Hepatocyte (in vitro differentiated cells): ENCODE data around the gene GATA5. TPM values are rescaled to one million over a fixed set of nuclear protein-coding genes. Genes with fewer than 3 reads are reported as not detected.

ENCODE experiments used
- DNase-seq: peaks from one replicate; pipeline ENCODE4 v3.0.0-alpha.2; 2016; ENCODE audit warnings: low spot score
- H2AFZ ChIP-seq: fragments of 200-600 bp; sonication (generic); 2 replicates; pipeline ENCODE4 v1.6.0; 2016; ENCODE audit warnings: antibody characterized with exemption, mild to moderate bottlenecking
- H3K27ac ChIP-seq: fragments of 200-600 bp; sonication (generic); 2 replicates; pipeline ENCODE4 v1.5.1; 2016; ENCODE audit warnings: mild to moderate bottlenecking
- H3K27me3 ChIP-seq: fragments of 200-600 bp; sonication (generic); 2 replicates; pipeline ENCODE4 v1.6.1; 2016
- H3K36me3 ChIP-seq: fragments of 200-600 bp; sonication (generic); replicated peaks from 2 replicates; pipeline ENCODE4 v1.5.1; 2016; ENCODE audit warnings: low read depth; ENCODE audit not compliant: insufficient read depth
- H3K4me1 ChIP-seq: fragments of 200-600 bp; sonication (generic); 2 replicates; pipeline ENCODE4 v1.5.1; 2016; ENCODE audit warnings: mild to moderate bottlenecking, moderate library complexity; ENCODE audit not compliant: insufficient read depth
- H3K4me2 ChIP-seq: fragments of 200-600 bp; sonication (generic); 2 replicates; pipeline ENCODE4 v1.6.0; 2016
- H3K4me3 ChIP-seq: fragments of 200-600 bp; sonication (generic); 2 replicates; pipeline ENCODE4 v1.5.1; 2016; ENCODE audit warnings: mild to moderate bottlenecking
- H3K79me2 ChIP-seq: fragments of 200-600 bp; sonication (generic); 2 replicates; pipeline ENCODE4 v1.6.0; 2017; ENCODE audit warnings: mild to moderate bottlenecking
- H3K9me2 ChIP-seq: fragments of 200-600 bp; sonication (generic); replicated peaks from 2 replicates; pipeline ENCODE4 v1.6.0; 2017; ENCODE audit warnings: mild to moderate bottlenecking; ENCODE audit not compliant: insufficient read depth
- H3K9me3 ChIP-seq: fragments of 200-600 bp; sonication (generic); 2 replicates; pipeline ENCODE4 v1.5.1; 2016; ENCODE audit warnings: low read depth, mild to moderate bottlenecking
- H4K20me1 ChIP-seq: fragments of 200-600 bp; sonication (generic); 2 replicates; pipeline ENCODE4 v1.6.0; 2016; ENCODE audit warnings: mild to moderate bottlenecking; ENCODE audit not compliant: insufficient read depth, poor library complexity, severe bottlenecking
- CTCF ChIP-seq: fragments of 200-600 bp; sonication (generic); IDR thresholded peaks from 2 replicates; pipeline ENCODE4 v1.5.1; 2016; ENCODE audit warnings: antibody characterized with exemption, mild to moderate bottlenecking; ENCODE audit not compliant: poor library complexity
- EZH2 ChIP-seq: fragments of 200-600 bp; sonication (generic); IDR thresholded peaks from 2 replicates; pipeline ENCODE4 v1.6.1; 2016; ENCODE audit warnings: antibody characterized with exemption, mild to moderate bottlenecking, borderline replicate concordance
- EZH2phosphoT487 ChIP-seq: fragments of 200-600 bp; sonication (generic); IDR thresholded peaks from one replicate; pipeline ENCODE4 v1.6.1; 2018; ENCODE audit warnings: antibody characterized with exemption, mild to moderate bottlenecking, low read depth, moderate library complexity; ENCODE audit not compliant: unreplicated experiment, severe bottlenecking
- WGBS: methylation state at CpG from one replicate; pipeline ENCODE4 v1.1.6; 2016; ENCODE audit warnings: low lambda C conversion rate; ENCODE audit errors: missing lambda C conversion rate; 5-methylcytosine and 5-hydroxymethylcytosine counted together
- polyA plus RNA-seq: library from polyadenylated mRNA; unstranded; fragments of >200 nt; fragmentation: Nextera tagmentation; extraction: Ambion mirVana; gene quantifications from 2 replicates; pipeline ENCODE4 v1.2.1, GENCODE V29; 2016
- total RNA-seq: library from RNA; depleted of rRNA; stranded (reverse); fragments of >200 nt; gene quantifications from 2 replicates; pipeline ENCODE4 v1.2.3, GENCODE V29; 2014

The GATA5 gene
- total and polyA plus RNA-seq, 2 experiments from 2014 or later: 28.7 to 53.6 TPM

GRCh38 chr20:62515826-62516225, 40.0 kb upstream of the GATA5 start:
- 90% methylated on average over 12 of the region's 12 CpGs for WGBS
- no peaks in the 10 kb centered on the region for H3K27me3 ChIP-seq

GRCh38 chr20:62515280-62515679, 39.5 kb upstream of the GATA5 start:
- Histone ChIP-seq H3K4me2 (no peak overlapping the region), H3K27ac (no peak overlapping the region), H3K4me3 (no peak overlapping the region), H2AFZ (no peak overlapping the region), H3K4me1 (no peaks in the 10 kb centered on the region), H3K9me2 (no peaks in the 10 kb centered on the region), H4K20me1 (no peaks in the 10 kb centered on the region), H3K9me3 (no peaks in the 10 kb centered on the region), H3K36me3 (no peaks in the 10 kb centered on the region), H3K79me2 (no peaks in the 10 kb centered on the region), H3K27me3 (no peaks in the 10 kb centered on the region)
- no peak for DNase-seq
- TF ChIP-seq EZH2phosphoT487: no peak
- no peak for TF ChIP-seq CTCF
- no peak for TF ChIP-seq EZH2
- WGBS: 91% methylated on average over 14 of the region's 16 CpGs

More at GRCh38 chr20:62515826-62516225, 40.0 kb upstream of the GATA5 start:
- Histone ChIP-seq H3K4me2 (no peak overlapping the region), H3K79me2 (no peaks in the 10 kb centered on the region), H3K27ac (no peak overlapping the region), H2AFZ (no peak overlapping the region), H3K9me3 (no peaks in the 10 kb centered on the region), H3K4me3 (no peak overlapping the region), H4K20me1 (no peaks in the 10 kb centered on the region), H3K9me2 (no peaks in the 10 kb centered on the region), H3K4me1 (no peaks in the 10 kb centered on the region), H3K36me3 (no peaks in the 10 kb centered on the region)
- TF ChIP-seq EZH2: no peak
- DNase-seq: no peak

GRCh38 chr20:62513991-62514390, 38.2 kb upstream of the GATA5 start:
- DNase-seq: no peak
- no peak overlapping the region for H3K4me3 ChIP-seq
- H3K36me3 ChIP-seq: no peaks in the 10 kb centered on the region
- no peak overlapping the region for H3K27ac ChIP-seq
- H4K20me1 ChIP-seq: no peaks in the 10 kb centered on the region
- WGBS: 92% methylated on average over 12 of the region's 14 CpGs
- H3K27me3 ChIP-seq: no peaks in the 10 kb centered on the region
- H3K4me2 ChIP-seq: no peak overlapping the region
- no peaks in the 10 kb centered on the region for H3K9me3 ChIP-seq
- TF ChIP-seq CTCF (no peak), EZH2phosphoT487 (no peak), EZH2 (no peak)
- H2AFZ ChIP-seq: no peak overlapping the region
- no peaks in the 10 kb centered on the region for H3K9me2 ChIP-seq
- H3K4me1 ChIP-seq: no peaks in the 10 kb centered on the region
- no peaks in the 10 kb centered on the region for H3K79me2 ChIP-seq

GRCh38 chr20:62511915-62512610, 36.3 kb upstream of the GATA5 start:
- Histone ChIP-seq H3K36me3 (no peaks in the 10 kb centered on the region), H3K4me2 (no peak overlapping the region), H3K4me1 (no peaks in the 10 kb centered on the region), H3K4me3 (no peak overlapping the region), H3K9me3 (no peaks in the 10 kb centered on the region), H2AFZ (no peak overlapping the region), H4K20me1 (no peaks in the 10 kb centered on the region), H3K27ac (no peak overlapping the region), H3K27me3 (no peaks in the 10 kb centered on the region), H3K79me2 (no peaks in the 10 kb centered on the region), H3K9me2 (no peaks in the 10 kb centered on the region)
- TF ChIP-seq CTCF (no peak), EZH2 (no peak), EZH2phosphoT487 (no peak)
- WGBS: 74% methylated on average over 24 of the region's 24 CpGs
- DNase-seq: no peak
